Progenitor cell of endocrine pancreas (in vitro differentiated cells): ENCODE measurements around the gene IZUMO1R. TPM values are rescaled to one million over a fixed set of nuclear protein-coding genes. Genes with fewer than 3 reads are reported as not detected.
A peak's percentile ranks its signal among the peaks of the same experiment; 100 is the strongest.
"Not testable (repeated sequence)": the region's sequence is repeated elsewhere in the genome, so short reads cannot be mapped to it uniquely, and the experiment has no call there.

Experiments
- DNase-seq: peaks from one replicate; pipeline ENCODE4 v3.0.0; 2021; ENCODE audit warnings: low spot score; ENCODE audit not compliant: unreplicated experiment
- H3K27ac Mint-ChIP-seq: 2 replicates; pipeline ENCODE4 v1.8.0; 2021; ENCODE audit warnings: mild to moderate bottlenecking, moderate library complexity, mixed read lengths
- H3K27me3 Mint-ChIP-seq: 2 replicates; pipeline ENCODE4 v1.8.0; 2021; ENCODE audit warnings: mixed read lengths
- H3K36me3 Mint-ChIP-seq: 2 replicates; pipeline ENCODE4 v1.8.0; 2022; ENCODE audit warnings: mixed read lengths; ENCODE audit not compliant: insufficient read depth
- H3K4me1 Mint-ChIP-seq: 2 replicates; pipeline ENCODE4 v1.8.0; 2021; ENCODE audit warnings: low read depth, mixed read lengths
- H3K4me3 Mint-ChIP-seq: 2 replicates; pipeline ENCODE4 v1.8.0; 2021; ENCODE audit warnings: low read depth, mild to moderate bottlenecking, moderate library complexity, mixed read lengths
- H3K9me3 Mint-ChIP-seq: 2 replicates; pipeline ENCODE4 v1.8.0; 2021; ENCODE audit warnings: low read depth, mixed read lengths
- total RNA-seq: library from RNA; stranded (reverse); gene quantifications from 2 replicates; pipeline ENCODE4 v1.2.1, GENCODE V29; 2021
- TF ChIP-seq, protein P1 (sequence below): fragments of 200-600 bp; sonication (generic); IDR thresholded peaks from one replicate; pipeline ENCODE4 v1.5.0; 2021; ENCODE audit warnings: antibody characterized with exemption, mild to moderate bottlenecking; ENCODE audit not compliant: unreplicated experiment

Gene IZUMO1R
- total RNA-seq, 1 donor from 2014 or later = not detected

- no peak for DNase-seq
- H3K27ac Mint-ChIP-seq = no peak overlapping the region
- TF ChIP-seq, protein P1, sequence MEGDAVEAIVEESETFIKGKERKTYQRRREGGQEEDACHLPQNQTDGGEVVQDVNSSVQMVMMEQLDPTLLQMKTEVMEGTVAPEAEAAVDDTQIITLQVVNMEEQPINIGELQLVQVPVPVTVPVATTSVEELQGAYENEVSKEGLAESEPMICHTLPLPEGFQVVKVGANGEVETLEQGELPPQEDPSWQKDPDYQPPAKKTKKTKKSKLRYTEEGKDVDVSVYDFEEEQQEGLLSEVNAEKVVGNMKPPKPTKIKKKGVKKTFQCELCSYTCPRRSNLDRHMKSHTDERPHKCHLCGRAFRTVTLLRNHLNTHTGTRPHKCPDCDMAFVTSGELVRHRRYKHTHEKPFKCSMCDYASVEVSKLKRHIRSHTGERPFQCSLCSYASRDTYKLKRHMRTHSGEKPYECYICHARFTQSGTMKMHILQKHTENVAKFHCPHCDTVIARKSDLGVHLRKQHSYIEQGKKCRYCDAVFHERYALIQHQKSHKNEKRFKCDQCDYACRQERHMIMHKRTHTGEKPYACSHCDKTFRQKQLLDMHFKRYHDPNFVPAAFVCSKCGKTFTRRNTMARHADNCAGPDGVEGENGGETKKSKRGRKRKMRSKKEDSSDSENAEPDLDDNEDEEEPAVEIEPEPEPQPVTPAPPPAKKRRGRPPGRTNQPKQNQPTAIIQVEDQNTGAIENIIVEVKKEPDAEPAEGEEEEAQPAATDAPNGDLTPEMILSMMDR = no peak
- no peaks in the 10 kb centered on the region for H3K9me3 Mint-ChIP-seq
- no peaks in the 10 kb centered on the region for H3K4me1 Mint-ChIP-seq
- no peaks in the 10 kb centered on the region for H3K36me3 Mint-ChIP-seq
- H3K4me3 Mint-ChIP-seq = no peak overlapping the region
- H3K27me3 Mint-ChIP-seq = peaks cover 3% of the 10 kb centered on the region
Measured at GRCh38 chr11:94332814-94333213, 28.4 kb downstream of the IZUMO1R start.

DNA sequence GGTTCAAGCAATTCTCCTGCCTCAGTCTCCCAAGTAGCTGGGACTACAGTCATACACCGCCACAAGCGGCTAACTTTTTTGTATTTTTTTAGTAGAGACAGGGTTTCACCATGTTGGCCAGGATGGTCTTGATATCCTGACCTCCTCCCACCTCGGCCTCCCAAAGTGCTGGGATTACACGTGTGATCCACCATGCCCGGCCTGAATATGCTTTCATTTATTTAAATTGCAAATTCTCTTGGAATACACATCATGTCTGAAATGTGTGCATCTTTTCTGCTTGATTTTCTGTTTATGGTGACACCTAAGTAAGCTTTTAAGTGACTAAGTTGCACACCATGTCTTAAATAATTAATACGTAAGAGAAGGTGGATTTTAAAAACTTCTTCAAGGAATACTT, 31.7 kb downstream of the IZUMO1R start:
- no peaks in the 10 kb centered on the region for H3K27me3 Mint-ChIP-seq
- no peaks in the 10 kb centered on the region for H3K36me3 Mint-ChIP-seq
- no peak overlapping the region for H3K27ac Mint-ChIP-seq
- H3K4me3 Mint-ChIP-seq = no peak overlapping the region
- no peaks in the 10 kb centered on the region for H3K9me3 Mint-ChIP-seq
- TF ChIP-seq, protein P1 = no peak
- DNase-seq = no peak
- no peaks in the 10 kb centered on the region for H3K4me1 Mint-ChIP-seq

GRCh38 chr11:94338651-94339050, 34.3 kb downstream of the IZUMO1R start:
- no peaks in the 10 kb centered on the region for H3K4me1 Mint-ChIP-seq
- no peaks in the 10 kb centered on the region for H3K27me3 Mint-ChIP-seq
- H3K4me3 Mint-ChIP-seq = no peak overlapping the region
- H3K27ac Mint-ChIP-seq = no peak overlapping the region
- H3K36me3 Mint-ChIP-seq = no peaks in the 10 kb centered on the region
- no peaks in the 10 kb centered on the region for H3K9me3 Mint-ChIP-seq
- no peak for DNase-seq
- TF ChIP-seq, protein P1 = no peak

GRCh38 chr11:94342250-94342649, 37.9 kb downstream of the IZUMO1R start:
- H3K4me3 Mint-ChIP-seq = no peak overlapping the region
- no peaks in the 10 kb centered on the region for H3K27me3 Mint-ChIP-seq

GRCh38 chr11:94343495-94343894, 39.1 kb downstream of the IZUMO1R start:
- H3K9me3 Mint-ChIP-seq = peaks cover 13% of the 10 kb centered on the region
- H3K27me3 Mint-ChIP-seq = no peaks in the 10 kb centered on the region
- TF ChIP-seq, protein P1 = no peak
- H3K27ac Mint-ChIP-seq = no peak overlapping the region
- DNase-seq = no peak
- no peaks in the 10 kb centered on the region for H3K36me3 Mint-ChIP-seq
- H3K4me1 Mint-ChIP-seq = no peaks in the 10 kb centered on the region
- H3K4me3 Mint-ChIP-seq = no peak overlapping the region

More at GRCh38 chr11:94342250-94342649, 37.9 kb downstream of the IZUMO1R start:
- TF ChIP-seq, protein P1 = no peak
- no peak for DNase-seq
- Mint-ChIP-seq H3K27ac (no peak overlapping the region), H3K36me3 (no peaks in the 10 kb centered on the region), H3K4me1 (no peaks in the 10 kb centered on the region), H3K9me3 (peaks cover 13% of the 10 kb centered on the region)

GRCh38 chr11:94346311-94346710, 41.9 kb downstream of the IZUMO1R start:
- not testable (repeated sequence) for DNase-seq, H3K4me1 Mint-ChIP-seq, H3K36me3 Mint-ChIP-seq, H3K4me3 Mint-ChIP-seq, H3K27ac Mint-ChIP-seq, H3K27me3 Mint-ChIP-seq
- peaks cover 13% of the 10 kb centered on the region for H3K9me3 Mint-ChIP-seq

DNA sequence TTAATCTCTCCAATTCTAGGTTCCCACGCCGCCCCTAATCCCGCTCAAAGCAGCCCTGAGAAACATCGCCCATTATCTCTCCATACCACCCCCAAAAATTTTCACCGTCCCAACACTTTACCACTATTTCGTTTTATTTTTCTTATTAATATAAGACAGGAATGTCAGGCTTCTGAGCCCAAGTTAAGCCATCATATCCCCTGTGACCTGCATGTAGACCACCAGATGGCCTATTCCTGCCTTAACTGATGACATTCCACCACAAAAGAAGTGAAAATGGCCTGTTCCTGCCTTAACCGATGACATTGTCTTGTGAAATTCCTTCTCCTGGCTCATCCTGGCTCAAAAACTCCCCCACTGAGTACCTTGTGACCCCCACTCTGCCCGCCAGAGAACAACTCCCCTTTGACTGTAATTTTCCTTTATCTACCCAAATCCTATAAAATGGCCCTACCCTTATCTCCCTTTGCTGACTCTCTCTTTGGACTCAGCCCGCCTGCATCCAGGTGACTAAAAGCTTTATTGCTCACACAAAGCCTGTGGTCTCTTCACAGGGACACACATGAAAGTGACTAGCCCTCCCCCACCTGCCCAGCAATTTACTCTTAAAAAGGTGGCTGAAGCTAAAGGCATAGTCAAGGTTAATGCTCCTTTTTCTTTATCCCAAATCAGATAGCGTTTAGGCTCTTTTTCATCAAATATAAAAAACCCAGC, 46.6 kb downstream of the IZUMO1R start:
- H3K27ac Mint-ChIP-seq = peak overlapping the region; percentile 27
- H3K4me3 Mint-ChIP-seq, H3K27me3 Mint-ChIP-seq, H3K4me1 Mint-ChIP-seq, H3K9me3 Mint-ChIP-seq, H3K36me3 Mint-ChIP-seq, DNase-seq: not testable (repeated sequence)
